Neuronal stem cell (in vitro differentiated cells): ENCODE measurements around the gene S100G.

Experiments
- DNase-seq: peaks from one replicate; pipeline ENCODE4 v3.0.0-alpha.2; 2013; ENCODE audit warnings: low spot score
- H2AFZ ChIP-seq: one replicate; pipeline ENCODE4 v1.6.1; 2013; ENCODE audit warnings: mild to moderate bottlenecking, low read length, inconsistent platforms
- H2AK5ac ChIP-seq: 2 replicates; pipeline ENCODE4 v1.6.1; 2013; ENCODE audit warnings: low read depth, mild to moderate bottlenecking, inconsistent platforms, low read length, moderate library complexity, mixed read lengths
- H2BK120ac ChIP-seq: 2 replicates; pipeline ENCODE4 v1.6.1; 2013; ENCODE audit warnings: low read depth, mild to moderate bottlenecking, inconsistent platforms, low read length, moderate library complexity, mixed read lengths
- H2BK12ac ChIP-seq: one replicate; pipeline ENCODE4 v1.6.1; 2013; ENCODE audit warnings: low read length, inconsistent platforms
- H2BK15ac ChIP-seq: 2 replicates; pipeline ENCODE4 v1.6.1; 2013; ENCODE audit warnings: mild to moderate bottlenecking, low read length, inconsistent platforms, mixed read lengths
- H2BK5ac ChIP-seq: one replicate; pipeline ENCODE4 v1.6.1; 2013; ENCODE audit warnings: inconsistent platforms, mild to moderate bottlenecking, low read length, moderate library complexity
- H3K14ac ChIP-seq: one replicate; pipeline ENCODE4 v1.6.1; 2013; ENCODE audit warnings: low read length, inconsistent platforms
- H3K18ac ChIP-seq: 2 replicates; pipeline ENCODE4 v1.6.1; 2013; ENCODE audit warnings: low read length, inconsistent platforms
- H3K23ac ChIP-seq: 2 replicates; pipeline ENCODE4 v1.6.1; 2013; ENCODE audit warnings: low read depth, mild to moderate bottlenecking, mixed read lengths, low read length, inconsistent platforms; ENCODE audit not compliant: poor library complexity
- H3K27ac ChIP-seq: replicated peaks from 3 replicates; pipeline ENCODE4 v1.5.1; 2013; ENCODE audit warnings: low read length, inconsistent platforms
- H3K27me3 ChIP-seq, 3 experiments: 2 replicates each; pipeline ENCODE4 v1.6.1; 2013; ENCODE audit warnings: low read length in 3 of 3, mild to moderate bottlenecking in 2 of 3, inconsistent platforms in 1 of 3, low read depth in 1 of 3, mixed read lengths in 1 of 3, moderate library complexity in 1 of 3; ENCODE audit not compliant: control insufficient read depth in 3 of 3, insufficient read depth in 3 of 3
- H3K36me3 ChIP-seq, 2 donors: replicated peaks in 1 of 2; 2 replicates each; pipeline ENCODE4 v1.6.1; 2013; ENCODE audit warnings: low read length in 2 of 2; ENCODE audit not compliant: control insufficient read depth in 2 of 2, insufficient read depth in 2 of 2
- H3K4ac ChIP-seq: 2 replicates; pipeline ENCODE4 v1.6.1; 2013; ENCODE audit warnings: inconsistent platforms, mild to moderate bottlenecking, low read length, moderate library complexity
- H3K4me1 ChIP-seq, 2 donors: 1 replicate in 1 of 2; 2 replicates in 1 of 2; pipeline ENCODE4 v1.6.1; 2013; ENCODE audit warnings: low read length in 2 of 2, low read depth in 1 of 2; ENCODE audit not compliant: control insufficient read depth in 2 of 2, insufficient read depth in 1 of 2
- H3K4me2 ChIP-seq: one replicate; pipeline ENCODE4 v1.6.1; 2013; ENCODE audit warnings: mild to moderate bottlenecking, low read length, inconsistent platforms; ENCODE audit not compliant: insufficient read depth, poor library complexity, severe bottlenecking
- H3K4me3 ChIP-seq, 2 donors: 2 replicates each; pipeline ENCODE4 v1.5.1; 2013; ENCODE audit warnings: low read length in 2 of 2, mild to moderate bottlenecking in 2 of 2, inconsistent platforms in 1 of 2, moderate library complexity in 1 of 2
- H3K79me1 ChIP-seq: one replicate; pipeline ENCODE4 v1.6.1; 2013; ENCODE audit warnings: low read depth, mild to moderate bottlenecking, inconsistent platforms, low read length, moderate library complexity
- H3K9ac ChIP-seq: one replicate; pipeline ENCODE4 v1.6.1; 2013; ENCODE audit warnings: mild to moderate bottlenecking, low read depth, low read length, inconsistent platforms; ENCODE audit not compliant: poor library complexity
- H3K9me3 ChIP-seq, 2 donors: replicated peaks in 1 of 2; 2 replicates each; pipeline versions ENCODE3 to v1.6.1; 2013; ENCODE audit warnings: low read length in 2 of 2, mild to moderate bottlenecking in 2 of 2, inconsistent platforms in 1 of 2, low read depth in 1 of 2, mixed read lengths in 1 of 2, moderate library complexity in 1 of 2; ENCODE audit not compliant: control insufficient read depth in 2 of 2, insufficient read depth in 1 of 2
- H4K8ac ChIP-seq: one replicate; pipeline ENCODE4 v1.6.1; 2013; ENCODE audit warnings: low read depth, mild to moderate bottlenecking, inconsistent platforms, low read length, moderate library complexity
- H4K91ac ChIP-seq: one replicate; pipeline ENCODE4 v1.6.1; 2013; ENCODE audit warnings: low read length, low read depth, mild to moderate bottlenecking, inconsistent platforms; ENCODE audit not compliant: poor library complexity
- WGBS, 2 donors: extraction: QIAGEN DNeasy Blood & Tissue Kit; methylation state at CpG; one replicate each; pipeline ENCODE4 v1.1.7; 2013; ENCODE audit warnings: missing lambda C conversion rate in 2 of 2, mixed read lengths in 1 of 2; ENCODE audit not compliant: insufficient read length in 2 of 2, insufficient replicate concordance in 1 of 2; ENCODE audit errors: extremely low coverage in 2 of 2; 5-methylcytosine and 5-hydroxymethylcytosine counted together

S100G gene

DNA sequence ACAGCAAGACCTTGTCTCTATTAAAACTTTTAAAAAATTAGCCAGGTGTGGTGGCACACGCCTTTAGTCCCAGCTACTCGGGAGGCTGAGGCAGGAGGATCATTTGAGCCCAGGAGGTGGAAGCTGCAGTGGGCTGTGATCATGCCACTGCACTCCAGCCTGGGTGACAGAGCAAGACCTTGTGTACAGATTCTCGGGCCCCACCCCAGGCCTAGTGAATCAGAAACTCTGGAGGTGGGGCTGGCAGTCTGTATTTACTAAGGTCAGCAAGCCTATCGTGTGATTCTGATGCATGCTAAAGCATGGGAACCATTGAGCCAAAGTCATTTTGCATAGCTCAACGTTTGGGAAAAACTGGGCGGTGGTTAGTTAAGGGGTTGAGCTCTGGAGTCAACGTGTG, 3.5 kb downstream of the S100G start:
- H3K4me3 ChIP-seq: no peak overlapping the region
- DNase-seq: no peak
- H3K27ac ChIP-seq: no peak overlapping the region
- no peak overlapping the region for H2BK5ac ChIP-seq
- no peak overlapping the region for H3K18ac ChIP-seq
- H3K9me3 ChIP-seq: no peaks in the 10 kb centered on the region
- no peak overlapping the region for H4K8ac ChIP-seq
- no peaks in the 10 kb centered on the region for H3K27me3 ChIP-seq
- H2AK5ac ChIP-seq: no peak overlapping the region
- H3K4ac ChIP-seq: no peak overlapping the region
- H2AFZ ChIP-seq: no peak overlapping the region
- H3K4me2 ChIP-seq: no peak overlapping the region
- H3K9ac ChIP-seq: no peak overlapping the region
- no peaks in the 10 kb centered on the region for H3K79me1 ChIP-seq
- peaks cover 0 to 28% of the 10 kb centered on the region in 2 donors for H3K36me3 ChIP-seq
- no peak overlapping the region for H3K14ac ChIP-seq
- no peak overlapping the region for H2BK120ac ChIP-seq
- H4K91ac ChIP-seq: no peak overlapping the region
- H3K23ac ChIP-seq: no peak overlapping the region
- H2BK15ac ChIP-seq: no peak overlapping the region
- H3K4me1 ChIP-seq: no peaks in the 10 kb centered on the region
- no peak overlapping the region for H2BK12ac ChIP-seq
- WGBS, 2 donors: no CpG with 5 or more reads among the region's 7 CpGs

DNA sequence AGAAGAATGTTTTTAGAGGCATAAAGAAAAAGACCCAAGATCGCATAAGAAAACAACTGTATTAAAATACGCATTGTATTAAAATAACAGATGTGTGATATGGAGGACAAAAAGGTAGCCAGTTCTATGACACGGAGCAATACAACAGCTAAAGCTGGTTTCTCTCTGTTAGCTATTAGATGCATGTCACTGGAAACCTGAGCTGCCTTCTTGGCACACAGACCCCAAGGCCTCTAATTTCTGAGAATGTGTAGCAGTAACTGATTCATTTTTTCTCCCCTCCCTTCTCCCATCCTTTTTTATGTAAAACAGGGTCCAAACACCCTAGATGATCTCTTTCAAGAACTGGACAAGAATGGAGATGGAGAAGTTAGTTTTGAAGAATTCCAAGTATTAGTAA, 4.1 kb downstream of the S100G start:
- Histone ChIP-seq H4K91ac (no peak overlapping the region), H4K8ac (no peak overlapping the region), H3K14ac (no peak overlapping the region), H2AK5ac (no peak overlapping the region), H3K79me1 (no peaks in the 10 kb centered on the region), H2AFZ (no peak overlapping the region), H3K9ac (no peak overlapping the region), H3K18ac (no peak overlapping the region), H3K36me3 (peaks cover 0 to 29% of the 10 kb centered on the region in 2 donors), H3K9me3 (no peaks in the 10 kb centered on the region), H2BK15ac (no peak overlapping the region), H2BK12ac (no peak overlapping the region), H2BK5ac (no peak overlapping the region), H3K23ac (no peak overlapping the region), H3K27me3 (no peaks in the 10 kb centered on the region), H3K4me2 (no peak overlapping the region), H2BK120ac (no peak overlapping the region), H3K4ac (no peak overlapping the region), H3K27ac (no peak overlapping the region), H3K4me3 (no peak overlapping the region), H3K4me1 (no peaks in the 10 kb centered on the region)
- no peak for DNase-seq
- WGBS, 2 donors: no CpG with 5 or more reads among the region's 3 CpGs

DNA sequence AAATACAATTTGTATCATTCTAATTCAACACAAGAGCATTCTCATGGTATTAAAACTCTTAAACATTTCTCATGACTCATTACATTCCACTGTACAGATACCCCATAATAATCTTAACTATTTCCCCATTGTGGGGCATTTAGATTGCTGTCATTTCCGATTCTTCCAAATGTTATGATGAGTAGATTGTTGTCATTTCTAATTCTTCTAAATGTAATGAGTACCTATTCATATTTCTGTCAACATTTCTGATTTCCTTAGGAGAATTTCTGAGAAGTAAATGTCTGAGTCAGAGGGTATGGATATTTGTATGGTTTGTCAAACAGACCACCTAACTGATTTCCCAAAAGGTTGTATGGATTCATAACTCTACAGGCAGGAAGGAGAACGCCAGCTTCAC, 8.3 kb downstream of the S100G start:
- Histone ChIP-seq H3K79me1 (no peaks in the 10 kb centered on the region), H2BK15ac (no peak overlapping the region), H3K4me1 (no peaks in the 10 kb centered on the region), H3K9ac (no peak overlapping the region), H4K91ac (no peak overlapping the region), H3K9me3 (no peaks in the 10 kb centered on the region), H2BK120ac (no peak overlapping the region), H2BK12ac (no peak overlapping the region), H2BK5ac (no peak overlapping the region), H4K8ac (no peak overlapping the region), H2AFZ (no peak overlapping the region), H3K36me3 (peaks cover 0 to 38% of the 10 kb centered on the region in 2 donors), H3K4me2 (no peak overlapping the region), H3K27me3 (no peaks in the 10 kb centered on the region), H3K14ac (no peak overlapping the region), H3K18ac (no peak overlapping the region), H3K4me3 (no peak overlapping the region), H3K27ac (no peak overlapping the region), H2AK5ac (no peak overlapping the region), H3K23ac (no peak overlapping the region), H3K4ac (no peak overlapping the region)
- WGBS, 2 donors: no CpG with 5 or more reads among the region's 2 CpGs
- no peak for DNase-seq

DNA sequence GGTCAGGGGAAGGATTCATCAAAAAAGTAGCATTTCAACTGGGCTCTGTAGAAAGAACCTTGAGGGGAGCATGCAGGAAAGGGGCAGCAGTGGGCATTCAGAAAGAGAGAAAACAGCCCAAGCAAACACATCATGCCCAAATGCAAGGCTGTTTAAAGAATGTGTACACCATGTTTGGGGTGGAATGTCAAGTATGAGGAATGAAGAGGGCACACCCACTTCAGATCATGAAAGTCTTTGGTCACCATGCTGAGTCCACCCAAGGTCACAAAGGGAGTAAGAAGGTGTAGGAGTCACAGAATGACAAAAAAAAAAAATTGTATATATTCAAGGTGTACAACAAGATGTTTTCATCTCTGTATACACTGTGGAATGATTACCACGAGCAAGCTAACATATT, 9.4 kb downstream of the S100G start:
- Histone ChIP-seq H3K23ac (no peak overlapping the region), H3K4me1 (no peaks in the 10 kb centered on the region), H3K18ac (no peak overlapping the region), H2BK15ac (no peak overlapping the region), H2BK120ac (no peak overlapping the region), H3K4ac (no peak overlapping the region), H3K9me3 (no peaks in the 10 kb centered on the region), H4K8ac (no peak overlapping the region), H2AFZ (no peak overlapping the region), H2BK5ac (no peak overlapping the region), H3K27me3 (no peaks in the 10 kb centered on the region), H4K91ac (no peak overlapping the region), H3K4me2 (no peak overlapping the region), H3K14ac (no peak overlapping the region), H2BK12ac (no peak overlapping the region), H3K4me3 (no peak overlapping the region), H3K27ac (no peak overlapping the region), H3K9ac (no peak overlapping the region), H3K36me3 (peaks cover 0 to 44% of the 10 kb centered on the region in 2 donors), H2AK5ac (no peak overlapping the region), H3K79me1 (no peaks in the 10 kb centered on the region)
- DNase-seq: no peak
- no CpG with 5 or more reads among the region's 1 CpG for WGBS, 2 donors
